ENCODE results near the gene CRIP1.

The CRIP1 gene

DNA sequence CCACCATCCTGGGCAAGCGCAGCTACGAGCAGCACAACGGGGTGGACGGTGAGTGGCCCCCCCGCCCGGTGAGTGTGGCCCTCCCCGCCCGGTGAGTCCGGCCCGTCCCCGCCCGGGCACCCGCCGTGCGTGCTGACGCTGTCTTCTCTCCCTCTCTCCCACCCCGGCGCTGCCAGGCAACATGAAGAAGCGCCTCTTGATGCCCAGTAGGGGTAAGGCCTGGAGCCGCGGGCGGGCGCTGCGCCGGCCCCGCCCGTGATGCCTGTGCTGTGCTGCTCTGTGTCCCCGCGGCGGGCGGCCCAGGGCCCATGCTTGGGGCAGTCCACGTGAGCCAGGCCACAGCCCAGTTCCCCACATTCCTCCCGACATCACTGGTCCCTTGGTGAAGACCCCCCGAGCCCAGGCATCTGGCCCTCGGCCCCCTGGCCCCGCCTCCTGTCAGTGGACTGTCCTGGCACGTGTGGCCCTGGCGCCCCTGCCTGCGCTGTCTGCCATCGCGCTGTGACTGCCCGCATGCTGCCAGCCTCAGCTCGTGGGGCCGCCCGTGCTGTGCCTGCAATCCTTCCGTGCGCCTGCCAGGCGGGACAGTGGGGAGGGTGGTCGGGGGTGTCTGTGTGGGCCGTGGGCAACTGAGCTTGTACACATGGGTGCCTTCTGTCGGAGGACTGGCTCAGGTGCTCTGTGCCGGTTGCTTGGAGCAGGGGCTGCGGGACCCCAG, 20.0 kb upstream of the CRIP1 start:
- TF ChIP-seq EZH2phosphoT487 (IDR thresholded peaks at IDR 0.05; ENCODE audit: borderline replicate concordance) (no peak), CTCF (conservative IDR thresholded peaks at IDR 0.05; ENCODE audit: low read length) (no peak)
- Histone ChIP-seq H3K4me3 (ENCODE audit: low read length, poor library complexity, severe bottlenecking) (no peak overlapping the region), H4K20me1 (ENCODE audit: insufficient read depth, low read length, poor library complexity, severe bottlenecking) (no peaks in the 10 kb centered on the region), H2AFZ (ENCODE audit: low read length) (no peak overlapping the region), H3K9me3 (ENCODE audit: insufficient read depth, low read depth, low read length) (no peaks in the 10 kb centered on the region), H3K4me2 (ENCODE audit: low read depth, low read length, poor library complexity, severe bottlenecking) (no peak overlapping the region), H3K79me2 (ENCODE audit: insufficient read depth, low read length) (no peaks in the 10 kb centered on the region), H3K36me3 (ENCODE audit: insufficient read depth, low read length) (peaks cover 27% of the 10 kb centered on the region; the same call in 1 of the 2 replicates), H3F3A (ENCODE audit: low read depth) (no peaks in the 10 kb centered on the region), H3K9me2 (replicated peaks; ENCODE audit: low read depth, low read length) (no peaks in the 10 kb centered on the region), H3K4me1 (ENCODE audit: insufficient read depth, low read length, poor library complexity, severe bottlenecking) (no peaks in the 10 kb centered on the region), H3K27me3 (ENCODE audit: insufficient read depth, low read length, poor library complexity, severe bottlenecking) (no peaks in the 10 kb centered on the region), H3K9ac (ENCODE audit: low read depth, low read length, poor library complexity, severe bottlenecking) (no peak overlapping the region)

GRCh38 chr14:105467249-105467941, 19.3 kb upstream of the CRIP1 start:
- Histone ChIP-seq H3K9me3 (ENCODE audit: insufficient read depth, low read depth, low read length) (no peaks in the 10 kb centered on the region), H3K9me2 (replicated peaks; ENCODE audit: low read depth, low read length) (no peaks in the 10 kb centered on the region), H3K9ac (ENCODE audit: low read depth, low read length, poor library complexity, severe bottlenecking) (no peak overlapping the region), H2AFZ (ENCODE audit: low read length) (no peak overlapping the region), H3K4me3 (ENCODE audit: low read length, poor library complexity, severe bottlenecking) (no peak overlapping the region), H3K27me3 (ENCODE audit: insufficient read depth, low read length, poor library complexity, severe bottlenecking) (no peaks in the 10 kb centered on the region), H3K4me2 (ENCODE audit: low read depth, low read length, poor library complexity, severe bottlenecking) (no peak overlapping the region), H4K20me1 (ENCODE audit: insufficient read depth, low read length, poor library complexity, severe bottlenecking) (no peaks in the 10 kb centered on the region), H3K79me2 (ENCODE audit: insufficient read depth, low read length) (no peaks in the 10 kb centered on the region), H3F3A (ENCODE audit: low read depth) (no peaks in the 10 kb centered on the region), H3K36me3 (ENCODE audit: insufficient read depth, low read length) (peaks cover 25% of the 10 kb centered on the region; the same call in 1 of the 2 replicates), H3K4me1 (ENCODE audit: insufficient read depth, low read length, poor library complexity, severe bottlenecking) (no peaks in the 10 kb centered on the region)
- TF ChIP-seq EZH2phosphoT487 (IDR thresholded peaks at IDR 0.05; ENCODE audit: borderline replicate concordance) (no peak), CTCF (conservative IDR thresholded peaks at IDR 0.05; ENCODE audit: low read length) (no peak)

GRCh38 chr14:105467942-105468471, 18.7 kb upstream of the CRIP1 start:
- no peak overlapping the region for H3K4me3 ChIP-seq (ENCODE audit: low read length, poor library complexity, severe bottlenecking)
- no peak overlapping the region for H3K9ac ChIP-seq (ENCODE audit: low read depth, low read length, poor library complexity, severe bottlenecking)
- TF ChIP-seq CTCF (conservative IDR thresholded peaks at IDR 0.05; ENCODE audit: low read length) = no peak
- no peak for TF ChIP-seq EZH2phosphoT487 (IDR thresholded peaks at IDR 0.05; ENCODE audit: borderline replicate concordance)
- no peaks in the 10 kb centered on the region for H3K27me3 ChIP-seq (ENCODE audit: insufficient read depth, low read length, poor library complexity, severe bottlenecking)
- no peak overlapping the region for H2AFZ ChIP-seq (ENCODE audit: low read length)
- no peaks in the 10 kb centered on the region for H3K4me1 ChIP-seq (ENCODE audit: insufficient read depth, low read length, poor library complexity, severe bottlenecking)
- no peaks in the 10 kb centered on the region for H3K79me2 ChIP-seq (ENCODE audit: insufficient read depth, low read length)
- no peak overlapping the region for H3K4me2 ChIP-seq (ENCODE audit: low read depth, low read length, poor library complexity, severe bottlenecking)
- H3K9me3 ChIP-seq (ENCODE audit: insufficient read depth, low read depth, low read length) = no peaks in the 10 kb centered on the region
- no peaks in the 10 kb centered on the region for H4K20me1 ChIP-seq (ENCODE audit: insufficient read depth, low read length, poor library complexity, severe bottlenecking)
- no peaks in the 10 kb centered on the region for H3F3A ChIP-seq (ENCODE audit: low read depth)
- H3K9me2 ChIP-seq (replicated peaks; ENCODE audit: low read depth, low read length) = no peaks in the 10 kb centered on the region
- peaks cover 25% of the 10 kb centered on the region; the same call in 1 of the 2 replicates for H3K36me3 ChIP-seq (ENCODE audit: insufficient read depth, low read length)
